ENCODE results near the gene RPS2. TPM values are rescaled to one million over a fixed set of nuclear protein-coding genes. Genes with fewer than 3 reads are reported as not detected.

RPS2 gene
- total and polyA plus RNA-seq, 2 donors (not counting 1 experiment from before 2014, with no cell fraction given): 3,261 to 6,138 TPM

GRCh38 chr16:1913327-1914083, 51.1 kb downstream of the RPS2 start:
- Mint-ChIP-seq H3K27ac (no peak overlapping the region), H3K4me3 (no peak overlapping the region), H3K27me3 (peaks cover 22% of the 10 kb centered on the region), H3K4me1 (no peaks in the 10 kb centered on the region), H3K9me3 (ENCODE audit: insufficient read depth) (no peaks in the 10 kb centered on the region)
- TF ChIP-seq EZH2 (IDR thresholded peaks at IDR 0.05; ENCODE audit: borderline replicate concordance, insufficient read depth, low read depth, low read length, poor library complexity, severe bottlenecking) (no peak), CTCF (IDR thresholded peaks at IDR 0.05) (no peak)
- Histone ChIP-seq H3K27me3 (replicated peaks in 1 of 4; ENCODE audit: control extremely low read depth in 1 of 4, control insufficient read depth in 3 of 4, insufficient read depth in 4 of 4, low read length in 3 of 4) (peaks cover 0 to 27% (median 4%) of the 10 kb centered on the region in 4 experiments), H3K36me3 (replicated peaks in 1 of 2; ENCODE audit: control extremely low read depth in 1 of 2, control insufficient read depth in 1 of 2, extremely low read depth in 1 of 2, insufficient read depth in 2 of 2, low read length in 1 of 2) (no peaks in the 10 kb centered on the region), H3K27ac (ENCODE audit: low read length in 2 of 2) (no peak overlapping the region), H3K4me1 (ENCODE audit: control insufficient read depth in 2 of 2, insufficient read depth in 2 of 2, low read length in 2 of 2) (no peaks in the 10 kb centered on the region), H2AFZ (ENCODE audit: insufficient read depth, low read depth, low read length, poor library complexity, severe bottlenecking) (no peak overlapping the region), H4K20me1 (ENCODE audit: control insufficient read depth, insufficient read depth, low read length, poor library complexity, severe bottlenecking) (no peaks in the 10 kb centered on the region), H3K4me2 (replicated peaks; ENCODE audit: low read depth, low read length, poor library complexity, severe bottlenecking) (no peak overlapping the region), H3K79me2 (ENCODE audit: control insufficient read depth, insufficient read depth, low read length) (no peaks in the 10 kb centered on the region), H3K9me3 (ENCODE audit: control extremely low read depth in 1 of 3, control insufficient read depth in 2 of 3, insufficient read depth in 1 of 3, low read length in 2 of 3) (peaks cover 0 to 3% (median 0%) of the 10 kb centered on the region in 3 donors), H3K9ac (ENCODE audit: low read length) (no peak overlapping the region), H3K4me3 (ENCODE audit: control extremely low read depth in 1 of 5, extremely low read depth in 1 of 5, insufficient read depth in 1 of 5, low read depth in 2 of 5, low read length in 4 of 5) (no peak overlapping the region)
- WGBS (ENCODE audit: insufficient coverage): 71% methylated on average over 8 of the region's 21 CpGs
- ChIA-PET CTCF (no interaction called here), POLR2A (no interaction called here)
- ATAC-seq (ENCODE audit: low read depth) (no peak), DNase-seq (no peak)
- intact Hi-C loops (cut with micrococcal nuclease): no loop called here

DNA sequence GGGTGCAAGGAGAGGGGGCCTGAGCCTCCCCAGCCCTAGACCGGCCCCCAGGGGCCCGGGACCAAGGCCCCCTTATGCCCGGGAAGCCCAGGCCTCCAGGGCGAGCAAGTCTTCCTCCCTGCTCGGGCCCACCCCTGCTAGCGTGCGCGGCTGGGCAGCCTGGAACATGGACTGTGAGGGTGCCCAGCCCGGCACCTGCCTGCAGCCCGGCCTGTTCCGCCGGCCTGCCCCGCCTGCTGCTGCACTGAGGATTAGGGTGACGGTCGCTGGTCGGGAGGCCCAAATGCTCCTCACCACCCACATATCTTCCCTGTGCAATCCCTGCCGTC, 52.4 kb downstream of the RPS2 start:
- Histone ChIP-seq H3K27me3 (replicated peaks in 1 of 4; ENCODE audit: control extremely low read depth in 1 of 4, control insufficient read depth in 3 of 4, insufficient read depth in 4 of 4, low read length in 3 of 4) (peaks cover 0 to 29% (median 3%) of the 10 kb centered on the region in 4 experiments), H3K36me3 (replicated peaks in 1 of 2; ENCODE audit: control extremely low read depth in 1 of 2, control insufficient read depth in 1 of 2, extremely low read depth in 1 of 2, insufficient read depth in 2 of 2, low read length in 1 of 2) (no peaks in the 10 kb centered on the region), H3K4me1 (ENCODE audit: control insufficient read depth in 2 of 2, insufficient read depth in 2 of 2, low read length in 2 of 2) (no peaks in the 10 kb centered on the region), H3K27ac (ENCODE audit: low read length in 2 of 2) (no peak overlapping the region), H3K4me2 (replicated peaks; ENCODE audit: low read depth, low read length, poor library complexity, severe bottlenecking) (no peak overlapping the region), H2AFZ (ENCODE audit: insufficient read depth, low read depth, low read length, poor library complexity, severe bottlenecking) (no peak overlapping the region), H4K20me1 (ENCODE audit: control insufficient read depth, insufficient read depth, low read length, poor library complexity, severe bottlenecking) (no peaks in the 10 kb centered on the region), H3K9ac (ENCODE audit: low read length) (no peak overlapping the region), H3K9me3 (ENCODE audit: control extremely low read depth in 1 of 3, control insufficient read depth in 2 of 3, insufficient read depth in 1 of 3, low read length in 2 of 3) (peaks cover 0 to 3% (median 0%) of the 10 kb centered on the region in 3 donors), H3K79me2 (ENCODE audit: control insufficient read depth, insufficient read depth, low read length) (no peaks in the 10 kb centered on the region), H3K4me3 (ENCODE audit: control extremely low read depth in 1 of 5, extremely low read depth in 1 of 5, insufficient read depth in 1 of 5, low read depth in 2 of 5, low read length in 4 of 5) (no peak overlapping the region)
- Mint-ChIP-seq H3K27ac (no peak overlapping the region), H3K4me3 (no peak overlapping the region), H3K4me1 (no peaks in the 10 kb centered on the region), H3K9me3 (ENCODE audit: insufficient read depth) (no peaks in the 10 kb centered on the region), H3K27me3 (peaks cover 24% of the 10 kb centered on the region)
- ATAC-seq (ENCODE audit: low read depth) (no peak), DNase-seq (no peak)
- TF ChIP-seq CTCF (IDR thresholded peaks at IDR 0.05): no peak
- no peak for TF ChIP-seq EZH2 (IDR thresholded peaks at IDR 0.05; ENCODE audit: borderline replicate concordance, insufficient read depth, low read depth, low read length, poor library complexity, severe bottlenecking)
- WGBS (ENCODE audit: insufficient coverage): 93% methylated on average over 17 of the region's 17 CpGs
- ChIA-PET POLR2A (no interaction called here), CTCF (no interaction called here)
- intact Hi-C loops (cut with micrococcal nuclease): no loop called here
